ENCODE measurements around the gene LRP2.
A peak's percentile ranks its signal among the peaks of the same experiment; 100 is the strongest.
"Not testable (repeated sequence)": the region's sequence is repeated elsewhere in the genome, so short reads cannot be mapped to it uniquely, and the experiment has no call there.

The LRP2 gene

DNA sequence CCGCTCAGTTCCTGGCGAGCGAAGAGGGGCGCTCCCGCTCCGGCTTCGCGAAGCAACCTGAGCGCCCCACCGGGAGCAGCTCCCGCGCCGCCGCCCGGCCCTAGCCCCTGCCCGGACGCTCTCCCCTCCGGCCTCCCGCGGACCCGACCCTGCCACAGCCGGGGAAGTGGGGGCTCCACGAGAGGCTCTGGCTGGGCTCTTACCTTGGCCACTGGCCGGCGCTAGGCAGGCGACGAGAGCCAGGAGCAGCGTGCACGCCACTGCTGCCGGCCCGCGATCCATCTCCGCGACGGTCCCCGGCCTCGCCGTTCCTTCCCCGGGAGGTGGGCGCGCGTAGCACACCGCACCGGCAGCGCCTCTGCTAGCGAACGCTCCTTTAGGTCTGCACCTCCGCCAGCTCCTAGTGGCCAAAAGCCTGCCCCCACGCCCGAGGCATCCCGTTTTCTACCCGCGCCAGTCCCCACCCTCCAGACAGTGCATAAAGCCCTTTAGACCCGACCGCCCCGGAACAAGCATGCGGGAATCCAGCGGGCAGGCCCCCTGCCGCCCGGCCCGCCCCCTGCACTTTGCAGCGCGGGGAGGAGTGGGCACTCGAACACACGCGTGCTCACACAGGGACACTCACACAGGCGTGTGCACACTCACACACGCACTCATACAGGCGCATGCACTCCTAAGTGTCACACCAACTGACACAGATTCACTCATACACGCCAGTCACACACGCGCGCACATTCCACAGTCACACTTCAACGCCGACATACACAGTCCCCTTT, at the start of gene LRP2:
Gene LRP2, minus strand, starts transcription at position 417 of the 776 bp plus-strand sequence. Its CDS starts 135 bp downstream, at position 282.
- H3K36me3 ChIP-seq (ENCODE audit: control insufficient read depth, insufficient read depth, low read length), result no peaks in the 10 kb centered on the region
- H3K4me3 ChIP-seq (ENCODE audit: low read depth, low read length), result peak within 1 kb of the TSS; percentile 70
- H3K9ac ChIP-seq (ENCODE audit: low read depth, low read length), result no peak within 1 kb of the TSS
- peaks cover 28% of the 10 kb centered on the region for H3K4me1 ChIP-seq (ENCODE audit: control insufficient read depth, insufficient read depth, low read length)
- peaks cover 65% of the 10 kb centered on the region for H3K27me3 ChIP-seq (ENCODE audit: control insufficient read depth, insufficient read depth, low read length)
- H3K9me3 ChIP-seq (ENCODE audit: control insufficient read depth, insufficient read depth, low read length), result no peaks in the 10 kb centered on the region
- no peak within 1 kb of the TSS for H3K27ac ChIP-seq (ENCODE audit: low read depth, low read length)

DNA sequence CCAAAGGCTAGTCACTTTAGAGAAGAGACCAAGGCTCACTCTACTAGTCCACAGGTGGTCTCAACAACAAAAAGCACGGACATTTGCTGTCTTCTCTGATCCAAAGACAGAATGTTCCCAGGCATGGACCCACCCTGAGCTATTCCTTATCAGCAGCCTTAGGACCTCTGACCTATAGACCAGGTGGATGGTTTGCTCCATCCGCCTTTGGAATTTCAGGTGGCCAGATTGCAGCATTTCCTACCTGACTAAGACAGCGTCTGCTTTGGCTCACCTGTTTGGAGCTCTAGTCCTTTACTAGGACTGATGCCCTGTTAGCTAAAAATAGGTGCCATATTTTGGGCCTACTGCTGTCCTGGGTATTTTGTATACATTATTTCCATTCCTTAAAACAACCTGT, 44.6 kb upstream of the LRP2 start:
- Histone ChIP-seq H3K9ac (ENCODE audit: low read depth, low read length) (no peak overlapping the region), H3K27ac (ENCODE audit: low read depth, low read length) (no peak overlapping the region), H3K4me1 (ENCODE audit: control insufficient read depth, insufficient read depth, low read length) (peaks cover 6% of the 10 kb centered on the region), H3K4me3 (ENCODE audit: low read depth, low read length) (no peak overlapping the region), H3K9me3 (ENCODE audit: control insufficient read depth, insufficient read depth, low read length) (no peaks in the 10 kb centered on the region), H3K36me3 (ENCODE audit: control insufficient read depth, insufficient read depth, low read length) (no peaks in the 10 kb centered on the region), H3K27me3 (ENCODE audit: control insufficient read depth, insufficient read depth, low read length) (no peaks in the 10 kb centered on the region)

DNA sequence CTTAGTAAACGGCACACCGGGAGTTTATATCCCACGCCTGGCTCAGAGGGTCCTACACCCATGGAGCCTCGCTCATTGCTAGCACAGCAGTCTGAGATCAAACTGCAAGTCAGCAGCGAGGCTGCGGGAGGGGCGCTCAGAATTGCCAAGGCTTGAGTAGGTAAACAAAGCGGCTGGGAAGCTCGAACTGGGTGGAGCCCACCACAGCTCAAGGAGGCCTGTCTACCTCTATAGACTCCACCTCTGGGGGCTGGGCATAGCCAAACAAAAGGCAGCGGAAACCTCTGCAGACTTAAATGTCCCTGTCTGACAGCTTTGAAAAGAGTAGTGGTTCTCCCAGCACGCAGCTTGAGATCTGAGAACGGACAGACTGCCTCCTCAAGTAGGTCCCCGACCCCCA, 37.2 kb upstream of the LRP2 start:
- not testable (repeated sequence) for H3K36me3 ChIP-seq (ENCODE audit: control insufficient read depth, insufficient read depth, low read length); H3K9me3 ChIP-seq (ENCODE audit: control insufficient read depth, insufficient read depth, low read length); H3K27me3 ChIP-seq (ENCODE audit: control insufficient read depth, insufficient read depth, low read length); H3K27ac ChIP-seq (ENCODE audit: low read depth, low read length); H3K4me3 ChIP-seq (ENCODE audit: low read depth, low read length); H3K9ac ChIP-seq (ENCODE audit: low read depth, low read length)
- peaks cover 11% of the 10 kb centered on the region; the same call in 1 of the 2 replicates for H3K4me1 ChIP-seq (ENCODE audit: control insufficient read depth, insufficient read depth, low read length)

DNA sequence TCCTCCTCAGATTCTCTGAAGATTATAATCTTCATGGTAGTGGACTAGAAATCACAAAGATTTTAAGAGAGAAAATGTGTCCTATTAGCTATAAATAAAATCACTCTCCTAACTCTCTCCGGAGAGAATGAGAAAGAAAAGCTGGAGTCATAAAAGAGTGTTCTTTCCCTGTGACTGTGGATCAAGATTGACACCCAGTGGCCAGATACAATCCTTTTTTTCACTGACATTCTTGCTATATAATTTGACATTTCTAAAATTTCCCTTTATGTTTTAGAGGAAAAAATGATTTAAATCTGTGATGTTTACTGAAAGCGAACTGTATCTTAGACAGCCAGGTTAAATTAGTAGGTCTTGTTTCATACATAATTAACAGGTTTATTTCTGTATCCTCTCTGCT, 35.4 kb upstream of the LRP2 start:
- Histone ChIP-seq H3K4me1 (ENCODE audit: control insufficient read depth, insufficient read depth, low read length) (peaks cover 16% of the 10 kb centered on the region), H3K9me3 (ENCODE audit: control insufficient read depth, insufficient read depth, low read length) (no peaks in the 10 kb centered on the region), H3K4me3 (ENCODE audit: low read depth, low read length) (no peak overlapping the region), H3K36me3 (ENCODE audit: control insufficient read depth, insufficient read depth, low read length) (no peaks in the 10 kb centered on the region), H3K9ac (ENCODE audit: low read depth, low read length) (no peak overlapping the region), H3K27me3 (ENCODE audit: control insufficient read depth, insufficient read depth, low read length) (no peaks in the 10 kb centered on the region), H3K27ac (ENCODE audit: low read depth, low read length) (no peak overlapping the region)

DNA sequence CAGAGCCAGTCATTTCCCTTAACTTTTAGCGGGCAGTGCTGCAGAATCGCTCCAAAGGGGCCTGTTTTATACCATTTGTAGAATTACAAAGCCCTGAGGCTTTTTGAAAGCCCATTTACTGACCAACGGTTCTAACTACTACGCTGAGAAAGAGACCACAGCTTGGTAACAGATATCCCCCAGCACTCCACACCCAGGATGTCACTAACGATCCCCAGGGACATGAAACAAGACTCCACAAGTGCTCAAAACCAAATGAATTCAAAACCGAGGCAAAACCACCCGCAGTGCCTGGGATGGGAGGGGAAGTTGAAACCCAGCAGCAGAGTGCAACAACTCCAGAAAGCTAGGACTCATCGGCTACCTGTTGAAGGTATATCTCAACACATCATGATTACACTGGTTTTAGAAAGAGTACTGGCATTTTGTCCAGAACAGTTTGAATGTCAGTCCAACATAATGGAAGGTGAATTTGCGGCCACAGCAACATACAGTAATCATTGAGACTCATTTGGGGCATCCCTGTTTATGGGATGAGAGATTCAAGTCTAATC, 33.6 kb upstream of the LRP2 start:
- H3K9me3 ChIP-seq (ENCODE audit: control insufficient read depth, insufficient read depth, low read length), result no peaks in the 10 kb centered on the region
- no peak overlapping the region for H3K9ac ChIP-seq (ENCODE audit: low read depth, low read length)
- no peaks in the 10 kb centered on the region for H3K36me3 ChIP-seq (ENCODE audit: control insufficient read depth, insufficient read depth, low read length)
- no peak overlapping the region for H3K4me3 ChIP-seq (ENCODE audit: low read depth, low read length)
- H3K4me1 ChIP-seq (ENCODE audit: control insufficient read depth, insufficient read depth, low read length), result peaks cover 22% of the 10 kb centered on the region
- H3K27me3 ChIP-seq (ENCODE audit: control insufficient read depth, insufficient read depth, low read length), result no peaks in the 10 kb centered on the region
- no peak overlapping the region for H3K27ac ChIP-seq (ENCODE audit: low read depth, low read length)

DNA sequence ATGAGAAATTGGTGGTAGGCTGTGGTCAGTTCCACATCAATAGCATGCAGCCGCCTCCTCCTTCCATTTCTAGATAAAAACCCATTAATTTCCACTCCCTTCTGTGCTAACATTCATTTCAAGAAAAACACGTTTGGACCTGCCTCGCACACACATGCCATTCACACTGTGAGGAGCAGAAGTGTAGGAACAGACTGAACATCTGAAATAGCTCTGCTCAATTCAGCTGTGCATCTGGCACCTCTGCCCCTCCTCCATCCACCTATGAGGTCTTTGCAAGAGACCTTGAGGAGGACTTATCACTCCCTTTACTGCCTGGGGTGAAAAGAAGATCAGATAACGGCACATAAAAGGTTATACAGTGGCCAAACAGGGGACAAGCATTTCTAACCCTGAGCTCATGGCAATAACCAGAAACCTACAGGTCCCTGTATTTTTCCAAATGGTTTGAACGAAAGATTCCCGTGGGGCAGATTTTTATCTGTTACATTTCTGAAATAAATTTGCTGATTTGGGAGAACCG, 30.8 kb upstream of the LRP2 start:
- no peak overlapping the region for H3K4me3 ChIP-seq (ENCODE audit: low read depth, low read length)
- H3K36me3 ChIP-seq (ENCODE audit: control insufficient read depth, insufficient read depth, low read length), result no peaks in the 10 kb centered on the region

DNA sequence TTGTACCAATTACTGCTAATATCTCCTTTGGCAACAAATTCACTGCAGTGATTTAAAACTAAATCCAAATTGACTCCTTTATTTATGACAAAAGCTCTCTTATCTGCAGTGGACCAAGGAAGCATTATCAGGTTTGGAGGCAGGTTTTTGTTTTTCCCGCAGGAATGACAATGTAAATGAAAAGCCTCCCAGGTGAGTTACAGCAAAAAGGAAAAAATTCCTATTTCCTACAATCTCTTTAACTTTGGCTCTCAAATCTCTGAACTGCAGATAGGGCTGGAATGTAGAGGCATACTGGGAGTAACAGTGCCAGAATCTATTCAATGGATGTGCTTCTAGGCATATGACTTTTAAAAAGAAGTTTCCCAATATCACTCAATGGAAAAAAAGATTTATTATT, 28.9 kb upstream of the LRP2 start:
- Histone ChIP-seq H3K36me3 (ENCODE audit: control insufficient read depth, insufficient read depth, low read length) (no peaks in the 10 kb centered on the region), H3K4me1 (ENCODE audit: control insufficient read depth, insufficient read depth, low read length) (peaks cover 24% of the 10 kb centered on the region), H3K9ac (ENCODE audit: low read depth, low read length) (no peak overlapping the region), H3K4me3 (ENCODE audit: low read depth, low read length) (no peak overlapping the region), H3K27ac (ENCODE audit: low read depth, low read length) (no peak overlapping the region), H3K9me3 (ENCODE audit: control insufficient read depth, insufficient read depth, low read length) (no peaks in the 10 kb centered on the region), H3K27me3 (ENCODE audit: control insufficient read depth, insufficient read depth, low read length) (no peaks in the 10 kb centered on the region)

More for the DNA sequence above, 30.8 kb upstream of the LRP2 start:
- peaks cover 24% of the 10 kb centered on the region for H3K4me1 ChIP-seq (ENCODE audit: control insufficient read depth, insufficient read depth, low read length)
- H3K9ac ChIP-seq (ENCODE audit: low read depth, low read length), result no peak overlapping the region
- no peaks in the 10 kb centered on the region for H3K27me3 ChIP-seq (ENCODE audit: control insufficient read depth, insufficient read depth, low read length)
- H3K27ac ChIP-seq (ENCODE audit: low read depth, low read length), result no peak overlapping the region
- no peaks in the 10 kb centered on the region for H3K9me3 ChIP-seq (ENCODE audit: control insufficient read depth, insufficient read depth, low read length)

DNA sequence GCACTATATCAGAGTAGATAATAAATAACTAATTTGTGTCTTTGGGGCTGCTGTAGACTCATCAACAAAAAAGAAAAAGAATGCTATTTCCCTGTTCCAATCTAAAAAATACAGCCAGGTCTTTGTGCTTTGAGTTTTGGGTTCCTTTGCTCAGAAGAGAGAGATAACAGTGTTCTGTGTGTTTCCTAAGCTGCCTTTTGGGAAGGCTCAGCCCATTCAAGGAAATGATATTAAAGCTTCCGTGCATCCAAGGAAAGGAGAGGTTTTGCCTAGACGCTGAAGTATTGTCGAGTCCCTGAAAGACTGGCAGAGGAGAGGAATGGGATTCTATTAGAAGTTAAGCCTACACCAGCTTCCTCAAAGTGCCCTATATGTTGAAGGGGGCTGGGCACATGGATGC, 25.8 kb upstream of the LRP2 start:
- Histone ChIP-seq H3K27me3 (ENCODE audit: control insufficient read depth, insufficient read depth, low read length) (no peaks in the 10 kb centered on the region), H3K27ac (ENCODE audit: low read depth, low read length) (no peak overlapping the region), H3K9me3 (ENCODE audit: control insufficient read depth, insufficient read depth, low read length) (no peaks in the 10 kb centered on the region), H3K36me3 (ENCODE audit: control insufficient read depth, insufficient read depth, low read length) (no peaks in the 10 kb centered on the region), H3K4me1 (ENCODE audit: control insufficient read depth, insufficient read depth, low read length) (peaks cover 10% of the 10 kb centered on the region; the same call in 1 of the 2 replicates), H3K9ac (ENCODE audit: low read depth, low read length) (no peak overlapping the region), H3K4me3 (ENCODE audit: low read depth, low read length) (no peak overlapping the region)

DNA sequence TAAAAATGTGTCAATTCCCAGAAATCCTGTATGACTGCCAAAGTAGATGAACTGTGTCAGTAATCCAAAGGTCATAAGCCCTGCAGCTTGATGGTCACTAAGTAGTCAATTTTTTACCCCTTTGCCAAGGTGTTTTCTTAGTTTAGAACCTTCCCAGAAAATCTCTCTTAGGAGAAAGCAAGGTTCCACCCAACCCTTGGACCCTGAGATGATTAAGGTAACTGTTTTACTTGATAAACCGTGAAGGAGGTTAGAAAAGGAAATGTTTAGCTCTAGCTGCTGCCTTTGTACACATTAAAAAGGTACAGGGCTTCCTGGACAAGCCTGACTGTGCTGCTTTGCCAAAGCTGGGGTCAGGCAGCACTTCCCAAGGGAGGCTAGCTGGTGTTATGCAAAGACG, 24.4 kb upstream of the LRP2 start:
- no peak overlapping the region for H3K9ac ChIP-seq (ENCODE audit: low read depth, low read length)
- no peak overlapping the region for H3K27ac ChIP-seq (ENCODE audit: low read depth, low read length)
- H3K4me3 ChIP-seq (ENCODE audit: low read depth, low read length), result no peak overlapping the region
- H3K4me1 ChIP-seq (ENCODE audit: control insufficient read depth, insufficient read depth, low read length), result peaks cover 7% of the 10 kb centered on the region; the same call in 1 of the 2 replicates
- H3K9me3 ChIP-seq (ENCODE audit: control insufficient read depth, insufficient read depth, low read length), result no peaks in the 10 kb centered on the region
- no peaks in the 10 kb centered on the region for H3K36me3 ChIP-seq (ENCODE audit: control insufficient read depth, insufficient read depth, low read length)
- no peaks in the 10 kb centered on the region for H3K27me3 ChIP-seq (ENCODE audit: control insufficient read depth, insufficient read depth, low read length)

DNA sequence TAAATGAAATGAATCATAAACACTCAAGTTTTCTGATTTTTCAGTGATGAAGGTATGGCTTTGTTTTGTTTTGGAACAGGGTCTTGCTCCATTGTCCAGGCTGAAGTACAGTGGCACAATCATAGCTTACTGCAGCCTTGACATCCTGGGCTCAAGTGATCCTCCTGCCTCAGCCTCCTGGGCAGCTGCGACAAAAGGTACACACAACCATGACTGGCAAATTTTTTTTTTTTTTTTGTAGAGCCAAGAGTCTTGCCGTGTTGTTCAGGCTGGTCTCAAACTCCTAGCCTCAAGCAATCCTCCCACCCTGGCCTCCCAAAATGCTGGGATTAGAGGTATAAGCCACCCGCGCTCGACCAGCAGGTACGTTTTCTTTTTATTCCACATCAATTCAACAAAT, 22.5 kb upstream of the LRP2 start:
- no peaks in the 10 kb centered on the region for H3K36me3 ChIP-seq (ENCODE audit: control insufficient read depth, insufficient read depth, low read length)
- no peak overlapping the region for H3K4me3 ChIP-seq (ENCODE audit: low read depth, low read length)
- H3K27me3 ChIP-seq (ENCODE audit: control insufficient read depth, insufficient read depth, low read length), result no peaks in the 10 kb centered on the region

DNA sequence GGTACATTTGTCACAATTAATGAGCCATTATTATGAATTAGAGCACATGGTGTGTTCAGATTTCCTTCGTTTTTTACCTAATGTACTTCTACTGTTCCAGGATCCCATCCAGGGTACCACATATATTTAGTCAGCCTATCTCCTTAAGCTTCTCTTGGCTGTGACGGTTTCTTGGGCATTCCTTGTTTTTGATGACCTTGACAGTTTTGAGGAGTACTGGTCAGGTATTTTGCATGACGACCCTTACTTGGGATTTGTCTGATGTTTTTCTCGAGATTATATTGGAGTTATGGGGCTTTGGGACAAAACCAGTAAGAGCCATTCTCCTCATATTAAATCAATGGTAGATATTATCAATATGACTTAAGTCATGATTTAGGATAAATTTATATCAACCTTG, 10.2 kb upstream of the LRP2 start:
- H3K27ac ChIP-seq (ENCODE audit: low read depth, low read length), result no peak overlapping the region
- no peak overlapping the region for H3K9ac ChIP-seq (ENCODE audit: low read depth, low read length)
- H3K36me3 ChIP-seq (ENCODE audit: control insufficient read depth, insufficient read depth, low read length), result no peaks in the 10 kb centered on the region
- H3K4me3 ChIP-seq (ENCODE audit: low read depth, low read length), result no peak overlapping the region
- no peaks in the 10 kb centered on the region for H3K9me3 ChIP-seq (ENCODE audit: control insufficient read depth, insufficient read depth, low read length)
- no peaks in the 10 kb centered on the region for H3K27me3 ChIP-seq (ENCODE audit: control insufficient read depth, insufficient read depth, low read length)
- H3K4me1 ChIP-seq (ENCODE audit: control insufficient read depth, insufficient read depth, low read length), result no peaks in the 10 kb centered on the region

More for the DNA sequence above, 22.5 kb upstream of the LRP2 start:
- no peaks in the 10 kb centered on the region for H3K4me1 ChIP-seq (ENCODE audit: control insufficient read depth, insufficient read depth, low read length)
- H3K27ac ChIP-seq (ENCODE audit: low read depth, low read length), result no peak overlapping the region
- H3K9me3 ChIP-seq (ENCODE audit: control insufficient read depth, insufficient read depth, low read length), result no peaks in the 10 kb centered on the region
- H3K9ac ChIP-seq (ENCODE audit: low read depth, low read length), result no peak overlapping the region

Data from HUES48 (cell line).